Progenitor cell of endocrine pancreas (in vitro differentiated cells): Measurements from ENCODE around the gene RITA1. TPM values are rescaled to one million over a fixed set of nuclear protein-coding genes. Genes with fewer than 3 reads are reported as not detected.

ENCODE experiments used
- DNase-seq: peaks from one replicate; pipeline ENCODE4 v3.0.0; 2021; ENCODE audit warnings: low spot score; ENCODE audit not compliant: unreplicated experiment
- H3K27ac Mint-ChIP-seq: 2 replicates; pipeline ENCODE4 v1.8.0; 2021; ENCODE audit warnings: mild to moderate bottlenecking, moderate library complexity, mixed read lengths
- H3K27me3 Mint-ChIP-seq: 2 replicates; pipeline ENCODE4 v1.8.0; 2021; ENCODE audit warnings: mixed read lengths
- H3K36me3 Mint-ChIP-seq: 2 replicates; pipeline ENCODE4 v1.8.0; 2022; ENCODE audit warnings: mixed read lengths; ENCODE audit not compliant: insufficient read depth
- H3K4me1 Mint-ChIP-seq: 2 replicates; pipeline ENCODE4 v1.8.0; 2021; ENCODE audit warnings: low read depth, mixed read lengths
- H3K4me3 Mint-ChIP-seq: 2 replicates; pipeline ENCODE4 v1.8.0; 2021; ENCODE audit warnings: low read depth, mild to moderate bottlenecking, moderate library complexity, mixed read lengths
- H3K9me3 Mint-ChIP-seq: 2 replicates; pipeline ENCODE4 v1.8.0; 2021; ENCODE audit warnings: low read depth, mixed read lengths
- total RNA-seq: library from RNA; stranded (reverse); gene quantifications from 2 replicates; pipeline ENCODE4 v1.2.1, GENCODE V29; 2021
- TF ChIP-seq, protein P1 (sequence below): fragments of 200-600 bp; sonication (generic); IDR thresholded peaks from one replicate; pipeline ENCODE4 v1.5.0; 2021; ENCODE audit warnings: antibody characterized with exemption, mild to moderate bottlenecking; ENCODE audit not compliant: unreplicated experiment

RITA1 gene
- total RNA-seq, 1 donor from 2014 or later = 16.2 TPM

- H3K27ac Mint-ChIP-seq = peak overlapping the region; percentile 21
- TF ChIP-seq, protein P1, sequence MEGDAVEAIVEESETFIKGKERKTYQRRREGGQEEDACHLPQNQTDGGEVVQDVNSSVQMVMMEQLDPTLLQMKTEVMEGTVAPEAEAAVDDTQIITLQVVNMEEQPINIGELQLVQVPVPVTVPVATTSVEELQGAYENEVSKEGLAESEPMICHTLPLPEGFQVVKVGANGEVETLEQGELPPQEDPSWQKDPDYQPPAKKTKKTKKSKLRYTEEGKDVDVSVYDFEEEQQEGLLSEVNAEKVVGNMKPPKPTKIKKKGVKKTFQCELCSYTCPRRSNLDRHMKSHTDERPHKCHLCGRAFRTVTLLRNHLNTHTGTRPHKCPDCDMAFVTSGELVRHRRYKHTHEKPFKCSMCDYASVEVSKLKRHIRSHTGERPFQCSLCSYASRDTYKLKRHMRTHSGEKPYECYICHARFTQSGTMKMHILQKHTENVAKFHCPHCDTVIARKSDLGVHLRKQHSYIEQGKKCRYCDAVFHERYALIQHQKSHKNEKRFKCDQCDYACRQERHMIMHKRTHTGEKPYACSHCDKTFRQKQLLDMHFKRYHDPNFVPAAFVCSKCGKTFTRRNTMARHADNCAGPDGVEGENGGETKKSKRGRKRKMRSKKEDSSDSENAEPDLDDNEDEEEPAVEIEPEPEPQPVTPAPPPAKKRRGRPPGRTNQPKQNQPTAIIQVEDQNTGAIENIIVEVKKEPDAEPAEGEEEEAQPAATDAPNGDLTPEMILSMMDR = no peak
- H3K4me1 Mint-ChIP-seq = peaks cover 19% of the 10 kb centered on the region
- peaks cover 8% of the 10 kb centered on the region for H3K36me3 Mint-ChIP-seq
- no peaks in the 10 kb centered on the region for H3K27me3 Mint-ChIP-seq
- no peak for DNase-seq
- no peak overlapping the region for H3K4me3 Mint-ChIP-seq
- H3K9me3 Mint-ChIP-seq = no peaks in the 10 kb centered on the region
These were observed 48.4 kb downstream of the RITA1 start for GRCh38 chr12:113233967-113234366.

DNA sequence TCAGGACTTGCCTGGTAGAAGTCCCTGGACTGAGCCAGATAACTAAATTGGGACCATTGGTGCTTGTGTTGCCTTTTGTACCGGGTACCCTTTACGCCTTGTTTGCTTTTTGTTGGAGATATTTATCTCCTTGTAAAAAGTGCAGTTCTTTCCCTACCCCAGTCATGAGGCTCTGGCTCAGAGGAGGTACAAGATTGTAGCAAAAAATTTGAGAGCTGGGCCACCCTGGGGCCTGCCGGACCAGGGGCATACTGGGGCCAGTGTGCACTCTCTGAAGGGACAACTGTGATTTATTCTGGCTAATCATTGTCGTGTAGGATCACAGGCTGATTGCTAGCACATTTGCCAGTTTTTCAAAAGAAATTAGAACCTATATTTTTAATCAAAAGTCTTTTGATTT, 49.0 kb downstream of the RITA1 start:
- Mint-ChIP-seq H3K4me3 (no peak overlapping the region), H3K4me1 (peaks cover 19% of the 10 kb centered on the region), H3K9me3 (no peaks in the 10 kb centered on the region), H3K27me3 (no peaks in the 10 kb centered on the region), H3K27ac (peak overlapping the region; percentile 21), H3K36me3 (peaks cover 8% of the 10 kb centered on the region)
- TF ChIP-seq, protein P1 = no peak
- no peak for DNase-seq

GRCh38 chr12:113235976-113236375, 50.5 kb downstream of the RITA1 start:
- peaks cover 6% of the 10 kb centered on the region for H3K36me3 Mint-ChIP-seq
- peak overlapping the region; percentile 41 for H3K27ac Mint-ChIP-seq
- no peak for DNase-seq
- no peaks in the 10 kb centered on the region for H3K9me3 Mint-ChIP-seq
- peaks cover 23% of the 10 kb centered on the region for H3K4me1 Mint-ChIP-seq
- no peak overlapping the region for H3K4me3 Mint-ChIP-seq
- TF ChIP-seq, protein P1 = no peak
- H3K27me3 Mint-ChIP-seq = no peaks in the 10 kb centered on the region

GRCh38 chr12:113236539-113237399, 51.2 kb downstream of the RITA1 start:
- H3K9me3 Mint-ChIP-seq = no peaks in the 10 kb centered on the region
- peaks cover 6% of the 10 kb centered on the region for H3K36me3 Mint-ChIP-seq
- no peak overlapping the region for H3K4me3 Mint-ChIP-seq
- H3K27me3 Mint-ChIP-seq = no peaks in the 10 kb centered on the region
- peaks cover 29% of the 10 kb centered on the region for H3K4me1 Mint-ChIP-seq
- DNase-seq = no peak
- no peak overlapping the region for H3K27ac Mint-ChIP-seq
- TF ChIP-seq, protein P1 = no peak

DNA sequence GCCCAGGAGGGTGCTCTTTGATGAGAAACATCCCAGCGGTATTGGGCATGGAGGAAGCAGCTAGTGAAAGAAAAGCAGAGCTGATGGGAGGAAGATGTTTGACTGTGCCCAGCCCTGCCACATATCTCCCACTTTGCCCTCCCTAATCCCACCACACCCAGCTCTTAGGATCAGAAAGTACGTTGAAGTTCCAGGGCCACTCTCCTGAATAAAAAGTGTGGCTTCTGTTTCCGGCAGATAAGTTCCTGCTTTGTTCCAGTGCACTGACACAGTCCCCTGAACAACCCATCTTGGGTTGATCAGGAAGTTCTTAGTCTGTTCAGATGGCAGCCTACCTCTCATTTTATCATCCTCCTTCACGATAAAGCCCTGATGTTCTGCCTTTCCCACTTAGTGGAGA, 52.2 kb downstream of the RITA1 start:
- H3K27me3 Mint-ChIP-seq = no peaks in the 10 kb centered on the region
- no peak overlapping the region for H3K27ac Mint-ChIP-seq
- no peak overlapping the region for H3K4me3 Mint-ChIP-seq
- no peak for DNase-seq
- H3K9me3 Mint-ChIP-seq = no peaks in the 10 kb centered on the region
- TF ChIP-seq, protein P1 = no peak
- peaks cover 31% of the 10 kb centered on the region for H3K4me1 Mint-ChIP-seq
- H3K36me3 Mint-ChIP-seq = peaks cover 6% of the 10 kb centered on the region
